Measurements from ENCODE around the gene DPP3. TPM values are rescaled to one million over a fixed set of nuclear protein-coding genes. Genes with fewer than 3 reads are reported as not detected.

The DPP3 gene
- total and polyA plus RNA-seq, 12 donors: 23.6 to 70.9 (median 33.5) TPM

- no peak overlapping the region for H3K4me3 ChIP-seq
- H3K4me1 ChIP-seq (replicated peaks in 1 of 2): no peaks in the 10 kb centered on the region
- 90 to 98% (median 94%) methylated on average over 4 to 17 of the region's 17 CpGs for whole genome bisulfite sequencing, 4 donors
- H3K36me3 ChIP-seq (replicated peaks in 1 of 2): peaks cover 0 to 25% of the 10 kb centered on the region in 2 donors
- no peaks in the 10 kb centered on the region for H3K27me3 ChIP-seq
- H3K9me3 ChIP-seq (replicated peaks in 1 of 3): no peaks in the 10 kb centered on the region
- DNase-seq: no peak
- TF ChIP-seq POLR2A (IDR thresholded peaks at IDR 0.05): no peak
- TF ChIP-seq CTCF (IDR thresholded peaks at IDR 0.05): no peak
- intact Hi-C loops (cut with DNase I): no loop called here
- no peak overlapping the region for H3K27ac ChIP-seq
Measured at GRCh38 chr11:66495401-66495854, 15.2 kb downstream of the DPP3 start.

- no peaks in the 10 kb centered on the region for H3K27me3 ChIP-seq
- no peaks in the 10 kb centered on the region for H3K9me3 ChIP-seq (replicated peaks in 1 of 3)
- H3K27ac ChIP-seq: no peak overlapping the region
- H3K4me3 ChIP-seq: no peak overlapping the region
- no peak for TF ChIP-seq POLR2A (IDR thresholded peaks at IDR 0.05)
- no peak for TF ChIP-seq CTCF (IDR thresholded peaks at IDR 0.05)
- WGBS, 4 donors: 96 to 100% (median 98%) methylated on average over 1 to 16 of the region's 16 CpGs
- no peaks in the 10 kb centered on the region for H3K4me1 ChIP-seq (replicated peaks in 1 of 2)
- intact Hi-C loops (cut with DNase I): no loop called here
- DNase-seq: no peak
- peaks cover 0 to 27% of the 10 kb centered on the region in 2 donors for H3K36me3 ChIP-seq (replicated peaks in 1 of 2)
Measured at GRCh38 chr11:66497206-66497605, 17.0 kb downstream of the DPP3 start.

- WGBS, 4 donors: 85 to 88% (median 85%) methylated on average over 5 of the region's 5 CpGs
- intact Hi-C loops (cut with DNase I): no loop called here
Measured at GRCh38 chr11:66498506-66498905, 18.3 kb downstream of the DPP3 start.

GRCh38 chr11:66505276-66505816 lies 25.1 kb downstream of the DPP3 start:
- intact Hi-C loops (cut with DNase I): no loop called here
- H3K9me3 ChIP-seq (replicated peaks in 1 of 3): no peaks in the 10 kb centered on the region
- peaks cover 0 to 11% of the 10 kb centered on the region in 2 donors for H3K36me3 ChIP-seq (replicated peaks in 1 of 2)
- no peak for DNase-seq
- no peaks in the 10 kb centered on the region for H3K27me3 ChIP-seq
- H3K4me1 ChIP-seq (replicated peaks in 1 of 2): no peaks in the 10 kb centered on the region
- 6 to 100% (median 96%) methylated on average over 1 of the region's 1 CpG for WGBS, 4 donors
- TF ChIP-seq POLR2A (IDR thresholded peaks at IDR 0.05) (no peak), CTCF (IDR thresholded peaks at IDR 0.05) (no peak)
- H3K4me3 ChIP-seq: no peak overlapping the region
- H3K27ac ChIP-seq: no peak overlapping the region

More at GRCh38 chr11:66498506-66498905, 18.3 kb downstream of the DPP3 start:
- H3K36me3 ChIP-seq (replicated peaks in 1 of 2): peaks cover 0 to 21% of the 10 kb centered on the region in 2 donors
- no peaks in the 10 kb centered on the region for H3K4me1 ChIP-seq (replicated peaks in 1 of 2)
- no peak for DNase-seq
- H3K9me3 ChIP-seq (replicated peaks in 1 of 3): no peaks in the 10 kb centered on the region
- no peaks in the 10 kb centered on the region for H3K27me3 ChIP-seq
- no peak overlapping the region for H3K27ac ChIP-seq
- TF ChIP-seq CTCF (IDR thresholded peaks at IDR 0.05): no peak
- TF ChIP-seq POLR2A (IDR thresholded peaks at IDR 0.05): no peak
- no peak overlapping the region for H3K4me3 ChIP-seq

Data from adrenal gland (tissue), 12 donors.